ENCODE measurements around the gene CACNA1I.
A peak's percentile ranks its signal among the peaks of the same experiment; 100 is the strongest.

GRCh38 chr22:39559456-39560105, 11.0 kb upstream of the CACNA1I start:
- TF ChIP-seq CTCF (IDR thresholded peaks at IDR 0.05) (peak in 3 of 6 experiments; percentile 16 to 23 (median 23)), POLR2A (IDR thresholded peaks at IDR 0.05) (no peak)
